Measurements from ENCODE around the gene MRPS27. TPM values are rescaled to one million over a fixed set of nuclear protein-coding genes. Genes with fewer than 3 reads are reported as not detected.

The MRPS27 gene
- total RNA-seq, 2 donors from 2014 or later = 40.1 to 59.0 TPM

DNA sequence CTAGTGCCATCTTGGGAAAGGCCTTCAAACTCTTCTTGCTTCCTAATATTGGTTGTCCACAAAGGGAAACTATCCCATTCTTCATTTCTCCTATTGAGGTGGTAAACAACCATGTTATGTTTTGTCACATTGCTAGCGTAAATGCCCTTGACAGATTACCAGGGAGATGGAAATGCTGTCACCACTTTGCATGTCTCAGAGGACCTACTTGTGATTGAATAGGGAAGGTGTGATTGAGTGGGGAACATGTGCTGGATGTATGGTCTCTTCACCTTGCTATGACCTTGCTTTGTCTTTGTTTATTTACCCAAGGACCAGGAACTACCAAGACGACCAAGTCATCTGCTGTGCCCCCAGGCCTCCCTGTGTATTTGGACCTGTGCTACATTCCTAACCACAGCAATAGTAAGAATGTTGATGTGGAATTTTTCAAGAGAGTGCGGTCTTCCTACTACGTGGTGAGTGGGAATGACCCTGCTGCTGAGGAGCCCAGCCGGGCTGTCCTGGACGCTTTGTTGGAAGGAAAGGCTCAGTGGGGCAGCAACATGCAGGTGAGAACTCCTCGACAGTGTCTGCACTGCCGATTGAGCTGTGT is 116.7 kb downstream of the MRPS27 start:
- TF ChIP-seq, protein P1, sequence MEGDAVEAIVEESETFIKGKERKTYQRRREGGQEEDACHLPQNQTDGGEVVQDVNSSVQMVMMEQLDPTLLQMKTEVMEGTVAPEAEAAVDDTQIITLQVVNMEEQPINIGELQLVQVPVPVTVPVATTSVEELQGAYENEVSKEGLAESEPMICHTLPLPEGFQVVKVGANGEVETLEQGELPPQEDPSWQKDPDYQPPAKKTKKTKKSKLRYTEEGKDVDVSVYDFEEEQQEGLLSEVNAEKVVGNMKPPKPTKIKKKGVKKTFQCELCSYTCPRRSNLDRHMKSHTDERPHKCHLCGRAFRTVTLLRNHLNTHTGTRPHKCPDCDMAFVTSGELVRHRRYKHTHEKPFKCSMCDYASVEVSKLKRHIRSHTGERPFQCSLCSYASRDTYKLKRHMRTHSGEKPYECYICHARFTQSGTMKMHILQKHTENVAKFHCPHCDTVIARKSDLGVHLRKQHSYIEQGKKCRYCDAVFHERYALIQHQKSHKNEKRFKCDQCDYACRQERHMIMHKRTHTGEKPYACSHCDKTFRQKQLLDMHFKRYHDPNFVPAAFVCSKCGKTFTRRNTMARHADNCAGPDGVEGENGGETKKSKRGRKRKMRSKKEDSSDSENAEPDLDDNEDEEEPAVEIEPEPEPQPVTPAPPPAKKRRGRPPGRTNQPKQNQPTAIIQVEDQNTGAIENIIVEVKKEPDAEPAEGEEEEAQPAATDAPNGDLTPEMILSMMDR (IDR thresholded peaks at IDR 0.05) = no peak
- no peak for DNase-seq (ENCODE audit: low spot score)
- no peak overlapping the region for H3K27ac ChIP-seq
- H3K4me3 ChIP-seq = no peak overlapping the region
- H3K36me3 ChIP-seq = peaks cover 85% of the 10 kb centered on the region
- H3K27me3 ChIP-seq = no peaks in the 10 kb centered on the region
- no peaks in the 10 kb centered on the region for H3K9me3 ChIP-seq
- H3K4me1 ChIP-seq = no peaks in the 10 kb centered on the region

DNA sequence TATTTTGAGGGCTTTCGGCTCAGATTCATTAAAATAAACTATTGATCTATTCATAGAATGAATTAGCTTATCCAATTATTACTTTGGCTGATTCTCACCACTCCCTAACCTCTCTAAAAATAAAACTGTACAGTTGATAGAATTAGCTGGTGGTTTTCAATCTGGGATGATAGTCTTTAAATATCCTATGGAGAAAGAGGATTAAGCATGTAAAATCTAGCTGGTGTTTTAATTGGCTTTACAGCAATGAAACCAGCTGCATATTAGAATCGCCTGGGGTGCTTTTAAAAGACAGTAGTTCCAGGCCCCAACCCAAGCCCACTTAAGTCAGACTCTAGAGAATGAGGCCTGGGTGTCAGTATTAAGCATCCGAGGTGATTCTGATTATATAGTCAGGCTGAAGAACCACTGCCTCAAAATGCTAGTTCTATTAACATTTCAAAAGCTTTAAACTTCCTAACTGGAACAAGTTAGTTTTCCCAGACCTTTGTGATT is 117.7 kb downstream of the MRPS27 start:
- Histone ChIP-seq H3K9me3 (no peaks in the 10 kb centered on the region), H3K4me1 (no peaks in the 10 kb centered on the region), H3K36me3 (peaks cover 85% of the 10 kb centered on the region), H3K4me3 (no peak overlapping the region), H3K27me3 (no peaks in the 10 kb centered on the region), H3K27ac (no peak overlapping the region)
- DNase-seq (ENCODE audit: low spot score) = no peak
- TF ChIP-seq, protein P1 (IDR thresholded peaks at IDR 0.05) = no peak

DNA sequence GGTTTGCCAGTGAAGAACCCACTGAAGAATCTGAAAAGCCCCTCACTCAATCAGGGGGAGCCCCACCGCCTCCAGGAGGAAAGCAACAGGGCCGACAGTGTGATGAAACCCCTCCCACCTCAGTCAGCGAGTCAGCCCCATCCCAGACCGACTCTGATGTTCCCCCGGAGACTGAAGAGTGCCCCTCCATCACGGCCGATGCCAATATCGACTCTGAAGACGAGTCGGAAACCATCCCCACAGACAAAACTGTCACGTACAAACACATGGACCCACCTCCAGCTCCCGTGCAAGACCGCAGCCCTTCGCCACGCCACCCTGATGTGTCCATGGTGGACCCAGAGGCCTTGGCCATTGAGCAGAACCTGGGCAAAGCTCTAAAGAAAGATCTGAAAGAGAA is 120.4 kb downstream of the MRPS27 start:
- H3K4me3 ChIP-seq = no peak overlapping the region
- H3K36me3 ChIP-seq = peaks cover 86% of the 10 kb centered on the region
- no peak for DNase-seq (ENCODE audit: low spot score)
- no peaks in the 10 kb centered on the region for H3K9me3 ChIP-seq
- H3K27me3 ChIP-seq = no peaks in the 10 kb centered on the region
- H3K4me1 ChIP-seq = no peaks in the 10 kb centered on the region
- H3K27ac ChIP-seq = no peak overlapping the region
- TF ChIP-seq, protein P1 (IDR thresholded peaks at IDR 0.05) = no peak

DNA sequence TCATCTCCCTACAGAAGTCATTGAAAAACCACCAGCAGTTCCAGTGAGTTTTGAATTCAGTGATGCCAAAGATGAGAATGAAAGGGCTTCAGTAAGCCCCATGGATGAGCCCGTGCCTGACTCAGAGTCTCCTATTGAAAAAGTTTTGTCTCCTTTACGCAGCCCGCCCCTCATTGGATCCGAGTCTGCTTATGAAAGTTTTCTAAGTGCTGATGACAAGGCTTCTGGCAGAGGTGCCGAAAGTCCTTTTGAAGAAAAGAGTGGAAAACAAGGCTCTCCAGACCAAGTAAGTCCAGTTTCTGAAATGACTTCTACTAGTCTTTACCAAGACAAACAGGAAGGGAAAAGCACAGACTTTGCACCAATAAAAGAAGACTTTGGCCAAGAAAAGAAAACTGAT is 122.6 kb downstream of the MRPS27 start:
- no peak overlapping the region for H3K4me3 ChIP-seq
- no peaks in the 10 kb centered on the region for H3K4me1 ChIP-seq
- no peak for DNase-seq (ENCODE audit: low spot score)
- H3K27me3 ChIP-seq = no peaks in the 10 kb centered on the region
- TF ChIP-seq, protein P1 (IDR thresholded peaks at IDR 0.05) = no peak
- no peaks in the 10 kb centered on the region for H3K9me3 ChIP-seq
- no peak overlapping the region for H3K27ac ChIP-seq
- H3K36me3 ChIP-seq = peaks cover 83% of the 10 kb centered on the region

DNA sequence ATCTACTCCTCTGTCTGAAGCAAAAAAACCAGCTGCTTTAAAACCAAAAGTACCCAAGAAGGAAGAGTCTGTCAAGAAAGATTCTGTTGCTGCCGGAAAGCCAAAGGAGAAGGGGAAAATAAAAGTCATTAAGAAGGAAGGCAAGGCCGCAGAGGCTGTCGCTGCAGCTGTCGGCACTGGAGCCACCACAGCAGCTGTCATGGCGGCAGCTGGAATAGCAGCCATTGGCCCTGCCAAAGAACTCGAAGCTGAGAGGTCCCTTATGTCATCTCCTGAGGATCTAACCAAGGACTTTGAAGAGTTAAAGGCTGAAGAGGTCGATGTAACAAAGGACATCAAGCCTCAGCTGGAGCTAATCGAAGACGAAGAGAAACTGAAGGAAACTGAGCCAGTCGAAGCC is 124.5 kb downstream of the MRPS27 start:
- no peak overlapping the region for H3K4me3 ChIP-seq
- no peaks in the 10 kb centered on the region for H3K27me3 ChIP-seq
- H3K27ac ChIP-seq = no peak overlapping the region
- TF ChIP-seq, protein P1 (IDR thresholded peaks at IDR 0.05) = no peak
- DNase-seq (ENCODE audit: low spot score) = no peak
- H3K4me1 ChIP-seq = peaks cover 0 to 11% of the 10 kb centered on the region in 2 donors
- H3K36me3 ChIP-seq = peaks cover 73% of the 10 kb centered on the region
- no peaks in the 10 kb centered on the region for H3K9me3 ChIP-seq

DNA sequence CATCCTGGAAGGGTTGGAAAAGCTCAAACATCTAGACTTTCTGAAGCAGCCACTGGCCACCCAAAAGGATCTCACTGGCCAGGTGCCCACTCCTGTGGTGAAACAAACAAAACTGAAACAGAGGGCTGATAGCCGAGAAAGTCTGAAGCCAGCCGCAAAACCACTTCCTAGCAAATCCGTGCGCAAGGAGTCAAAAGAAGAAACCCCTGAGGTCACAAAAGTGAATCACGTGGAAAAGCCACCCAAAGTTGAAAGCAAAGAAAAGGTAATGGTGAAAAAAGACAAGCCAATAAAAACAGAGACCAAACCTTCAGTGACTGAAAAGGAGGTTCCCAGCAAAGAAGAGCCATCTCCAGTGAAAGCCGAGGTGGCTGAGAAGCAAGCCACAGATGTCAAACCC is 125.2 kb downstream of the MRPS27 start:
- H3K4me3 ChIP-seq = no peak overlapping the region
- peaks cover 0 to 18% of the 10 kb centered on the region in 2 donors for H3K4me1 ChIP-seq
- H3K9me3 ChIP-seq = no peaks in the 10 kb centered on the region
- H3K27ac ChIP-seq = no peak overlapping the region
- no peak for DNase-seq (ENCODE audit: low spot score)
- TF ChIP-seq, protein P1 (IDR thresholded peaks at IDR 0.05) = no peak
- H3K27me3 ChIP-seq = no peaks in the 10 kb centered on the region
- peaks cover 66% of the 10 kb centered on the region for H3K36me3 ChIP-seq

All from right atrium auricular region (tissue), 2 donors.